Osteoblast (primary cell): ENCODE measurements around the gene TDRD9. TPM values are rescaled to one million over a fixed set of nuclear protein-coding genes. Genes with fewer than 3 reads are reported as not detected.

Experiments
- DNase-seq: peaks from one replicate; pipeline ENCODE4 v3.0.0; 2011; ENCODE audit warnings: low spot score, mixed read lengths; ENCODE audit not compliant: insufficient read length; ENCODE audit errors: missing footprints
- H2AFZ ChIP-seq: 2 replicates; pipeline ENCODE4 v1.6.0; 2011; ENCODE audit warnings: mild to moderate bottlenecking, low read length
- H3K27ac ChIP-seq: 2 replicates; pipeline ENCODE4 v1.5.1; 2011; ENCODE audit warnings: mild to moderate bottlenecking, low read depth, low read length, moderate library complexity
- H3K27me3 ChIP-seq: 2 replicates; pipeline ENCODE4 v1.6.0; 2012; ENCODE audit warnings: mild to moderate bottlenecking, control low read depth, inconsistent platforms, low read length, moderate library complexity; ENCODE audit not compliant: insufficient read depth
- H3K36me3 ChIP-seq: 2 replicates; pipeline ENCODE4 v1.5.1; 2011; ENCODE audit warnings: mild to moderate bottlenecking, low read length, control low read depth, moderate library complexity; ENCODE audit not compliant: insufficient read depth
- H3K4me1 ChIP-seq: 2 replicates; pipeline ENCODE4 v1.5.1; 2011; ENCODE audit warnings: mild to moderate bottlenecking, low read length, control low read depth, moderate library complexity; ENCODE audit not compliant: insufficient read depth
- H3K4me2 ChIP-seq: 2 replicates; pipeline ENCODE4 v1.6.0; 2011; ENCODE audit warnings: mild to moderate bottlenecking, low read length; ENCODE audit not compliant: insufficient read depth
- H3K4me3 ChIP-seq: fragments of 200-600 bp; sonication (generic); 3 replicates; pipeline ENCODE4 v1.5.1; 2012; ENCODE audit warnings: mild to moderate bottlenecking, low read length, inconsistent platforms; ENCODE audit not compliant: insufficient read depth
- H3K79me2 ChIP-seq: 2 replicates; pipeline ENCODE4 v1.6.0; 2012; ENCODE audit warnings: mild to moderate bottlenecking, low read length, control low read depth, inconsistent platforms; ENCODE audit not compliant: insufficient read depth
- H3K9me3 ChIP-seq: 2 replicates; pipeline ENCODE4 v1.5.1; 2011; ENCODE audit warnings: low read depth, low read length, control low read depth
- H4K20me1 ChIP-seq: 2 replicates; pipeline ENCODE4 v1.6.0; 2012; ENCODE audit warnings: mild to moderate bottlenecking, low read length, control low read depth; ENCODE audit not compliant: insufficient read depth
- total RNA-seq: library from RNA; depleted of rRNA; stranded (reverse); fragments of >200 nt; gene quantifications from 2 replicates; pipeline ENCODE4 v1.2.3, GENCODE V29; 2012
- TF ChIP-seq, protein P1 (sequence below): IDR thresholded peaks from 2 replicates; pipeline ENCODE4 v1.5.1; 2011; ENCODE audit warnings: mild to moderate bottlenecking, low read depth, low read length, moderate library complexity; ENCODE audit errors: extremely low read depth

TDRD9 gene
- total RNA-seq, 1 donor, result 1.1 TPM

DNA sequence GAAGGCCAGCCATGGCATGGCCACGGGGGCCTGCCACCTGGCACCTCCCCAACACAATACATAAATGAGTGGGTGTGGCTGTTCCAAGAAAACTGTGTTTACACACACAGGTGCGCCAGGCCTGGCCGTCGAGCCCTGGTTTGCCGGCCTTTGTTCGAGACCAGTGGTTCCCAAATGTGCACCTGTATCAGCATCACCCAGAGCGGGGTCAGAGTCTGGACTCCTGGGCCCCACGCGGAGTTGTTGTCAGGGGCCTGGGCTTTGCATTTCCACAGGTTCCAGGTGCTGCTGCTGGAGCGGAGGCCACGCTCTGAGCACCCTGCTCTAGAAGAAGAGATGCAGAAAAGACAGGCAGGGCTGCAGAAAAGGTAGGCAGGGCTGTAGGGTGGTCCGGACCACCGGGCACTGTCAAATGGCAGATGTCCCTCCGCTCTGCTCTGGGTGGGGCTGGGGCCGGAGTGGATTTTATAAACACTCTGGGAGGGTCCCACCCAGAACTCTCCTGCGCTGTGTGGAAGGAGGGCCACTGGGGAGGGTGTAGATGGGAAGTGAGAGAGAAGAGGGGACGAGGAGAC is 153.1 kb downstream of the TDRD9 start:
- H3K79me2 ChIP-seq, result no peaks in the 10 kb centered on the region
- no peak overlapping the region for H3K4me3 ChIP-seq
- no peaks in the 10 kb centered on the region for H3K4me1 ChIP-seq
- H3K9me3 ChIP-seq, result no peaks in the 10 kb centered on the region
- peaks cover 3% of the 10 kb centered on the region for H3K27me3 ChIP-seq
- DNase-seq, result peak; percentile 80
- no peak overlapping the region for H2AFZ ChIP-seq
- no peak overlapping the region for H3K27ac ChIP-seq
- H3K4me2 ChIP-seq, result no peak overlapping the region
- no peaks in the 10 kb centered on the region for H3K36me3 ChIP-seq
- TF ChIP-seq, protein P1, sequence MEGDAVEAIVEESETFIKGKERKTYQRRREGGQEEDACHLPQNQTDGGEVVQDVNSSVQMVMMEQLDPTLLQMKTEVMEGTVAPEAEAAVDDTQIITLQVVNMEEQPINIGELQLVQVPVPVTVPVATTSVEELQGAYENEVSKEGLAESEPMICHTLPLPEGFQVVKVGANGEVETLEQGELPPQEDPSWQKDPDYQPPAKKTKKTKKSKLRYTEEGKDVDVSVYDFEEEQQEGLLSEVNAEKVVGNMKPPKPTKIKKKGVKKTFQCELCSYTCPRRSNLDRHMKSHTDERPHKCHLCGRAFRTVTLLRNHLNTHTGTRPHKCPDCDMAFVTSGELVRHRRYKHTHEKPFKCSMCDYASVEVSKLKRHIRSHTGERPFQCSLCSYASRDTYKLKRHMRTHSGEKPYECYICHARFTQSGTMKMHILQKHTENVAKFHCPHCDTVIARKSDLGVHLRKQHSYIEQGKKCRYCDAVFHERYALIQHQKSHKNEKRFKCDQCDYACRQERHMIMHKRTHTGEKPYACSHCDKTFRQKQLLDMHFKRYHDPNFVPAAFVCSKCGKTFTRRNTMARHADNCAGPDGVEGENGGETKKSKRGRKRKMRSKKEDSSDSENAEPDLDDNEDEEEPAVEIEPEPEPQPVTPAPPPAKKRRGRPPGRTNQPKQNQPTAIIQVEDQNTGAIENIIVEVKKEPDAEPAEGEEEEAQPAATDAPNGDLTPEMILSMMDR, result no peak
- no peaks in the 10 kb centered on the region for H4K20me1 ChIP-seq

DNA sequence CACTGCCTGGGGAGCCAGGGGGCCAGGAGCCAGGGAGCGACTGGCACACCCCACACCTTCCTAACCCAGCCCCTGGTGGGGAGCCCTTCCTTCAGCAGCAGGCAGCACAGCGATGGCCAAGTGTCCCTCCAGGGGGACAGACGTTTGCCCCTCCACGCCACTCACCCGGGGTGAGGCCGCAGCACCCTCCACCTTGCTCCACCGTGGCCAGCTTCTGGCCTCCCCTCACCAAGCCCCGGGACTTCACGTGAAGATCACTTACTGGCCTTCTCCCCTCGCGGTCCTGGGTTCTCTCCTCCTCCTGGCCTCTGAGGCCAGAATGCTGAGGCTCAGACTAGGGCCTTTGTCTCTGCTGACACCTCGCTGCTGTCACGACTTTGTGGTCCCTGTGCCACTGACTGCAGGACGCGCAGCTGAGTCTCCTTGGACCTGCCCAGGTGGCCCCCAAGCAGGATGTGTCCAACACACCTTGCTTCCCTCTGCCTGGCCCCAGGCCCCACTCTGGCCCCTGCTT is 153.8 kb downstream of the TDRD9 start:
- H2AFZ ChIP-seq, result no peak overlapping the region
- DNase-seq, result peak; percentile 90
- no peaks in the 10 kb centered on the region for H3K9me3 ChIP-seq
- H4K20me1 ChIP-seq, result no peaks in the 10 kb centered on the region
- H3K4me3 ChIP-seq, result no peak overlapping the region
- TF ChIP-seq, protein P1, result no peak
- no peaks in the 10 kb centered on the region for H3K4me1 ChIP-seq
- no peaks in the 10 kb centered on the region for H3K79me2 ChIP-seq
- no peak overlapping the region for H3K27ac ChIP-seq
- H3K27me3 ChIP-seq, result peaks cover 3% of the 10 kb centered on the region
- no peak overlapping the region for H3K4me2 ChIP-seq
- H3K36me3 ChIP-seq, result no peaks in the 10 kb centered on the region

DNA sequence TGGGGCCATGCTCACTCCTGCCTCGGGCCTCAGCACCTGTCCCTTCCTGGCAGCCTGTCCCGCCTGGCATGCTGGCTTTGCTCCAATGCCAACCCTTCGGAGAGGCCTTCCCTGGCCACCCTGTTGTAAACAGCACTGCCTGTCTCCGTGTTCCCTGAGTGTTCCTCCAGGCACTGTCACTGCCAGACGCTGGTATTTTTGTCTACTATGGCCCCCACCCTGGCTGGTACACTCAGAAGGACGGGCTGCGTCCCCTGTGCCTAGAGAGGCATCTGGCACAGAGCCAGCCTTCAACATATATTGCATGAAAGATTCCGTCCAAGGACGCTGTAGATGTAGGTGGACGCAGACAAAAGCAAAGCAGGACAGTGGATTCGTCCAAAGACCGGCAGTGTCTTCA is 154.6 kb downstream of the TDRD9 start:
- Histone ChIP-seq H3K27ac (no peak overlapping the region), H3K4me1 (no peaks in the 10 kb centered on the region), H3K9me3 (no peaks in the 10 kb centered on the region), H3K4me3 (no peak overlapping the region), H3K4me2 (no peak overlapping the region), H3K36me3 (no peaks in the 10 kb centered on the region), H2AFZ (no peak overlapping the region), H3K79me2 (no peaks in the 10 kb centered on the region), H4K20me1 (no peaks in the 10 kb centered on the region), H3K27me3 (peaks cover 3% of the 10 kb centered on the region)
- peak; percentile 87 for DNase-seq
- TF ChIP-seq, protein P1, result no peak

DNA sequence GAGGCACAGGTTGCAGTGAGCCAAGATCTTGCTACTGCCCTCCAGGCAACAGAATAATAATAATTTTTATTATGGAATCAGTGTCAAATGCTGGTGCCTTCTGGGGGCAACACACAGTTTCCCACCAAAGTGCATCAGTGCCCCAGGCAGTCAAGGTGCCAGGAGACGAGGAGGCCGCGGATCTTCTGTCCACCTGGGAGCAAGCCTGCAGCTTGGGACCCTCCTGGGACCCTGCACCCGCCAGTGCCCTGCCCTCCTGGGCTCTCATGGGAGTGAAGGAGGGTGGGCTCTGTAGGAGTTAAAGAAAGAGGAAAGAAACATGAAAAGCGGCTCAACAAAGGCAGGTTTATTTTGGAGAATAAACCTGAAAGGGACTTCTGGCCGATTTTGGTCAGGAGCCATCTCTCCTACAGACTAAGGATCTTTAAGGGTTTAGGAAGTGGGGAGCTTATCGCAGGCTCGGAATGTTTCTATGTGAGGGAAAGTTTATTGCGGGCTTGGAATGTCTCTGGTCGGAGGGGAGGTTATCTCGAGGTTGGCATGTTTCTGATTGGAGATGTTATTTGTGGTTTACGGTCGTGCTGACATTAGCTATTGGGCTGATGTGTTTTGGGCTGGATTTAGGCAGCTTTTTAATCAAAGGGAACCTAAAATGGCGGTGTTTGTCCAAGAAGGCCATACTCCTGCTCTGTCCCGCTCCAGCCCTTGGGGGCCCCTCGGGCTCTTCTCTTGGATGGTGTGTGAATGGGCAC is 156.2 kb downstream of the TDRD9 start:
- Histone ChIP-seq H3K27ac (no peak overlapping the region), H3K9me3 (no peaks in the 10 kb centered on the region), H3K27me3 (peaks cover 3% of the 10 kb centered on the region), H2AFZ (no peak overlapping the region), H3K4me3 (no peak overlapping the region), H3K4me1 (no peaks in the 10 kb centered on the region), H3K79me2 (no peaks in the 10 kb centered on the region), H3K36me3 (no peaks in the 10 kb centered on the region), H3K4me2 (no peak overlapping the region), H4K20me1 (no peaks in the 10 kb centered on the region)
- peak; percentile 86 for DNase-seq
- TF ChIP-seq, protein P1, result no peak
